Measurements from ENCODE around the gene BUB1.
"Not testable (repeated sequence)": the region's sequence is repeated elsewhere in the genome, so short reads cannot be mapped to it uniquely, and the experiment has no call there.

Gene BUB1

DNA sequence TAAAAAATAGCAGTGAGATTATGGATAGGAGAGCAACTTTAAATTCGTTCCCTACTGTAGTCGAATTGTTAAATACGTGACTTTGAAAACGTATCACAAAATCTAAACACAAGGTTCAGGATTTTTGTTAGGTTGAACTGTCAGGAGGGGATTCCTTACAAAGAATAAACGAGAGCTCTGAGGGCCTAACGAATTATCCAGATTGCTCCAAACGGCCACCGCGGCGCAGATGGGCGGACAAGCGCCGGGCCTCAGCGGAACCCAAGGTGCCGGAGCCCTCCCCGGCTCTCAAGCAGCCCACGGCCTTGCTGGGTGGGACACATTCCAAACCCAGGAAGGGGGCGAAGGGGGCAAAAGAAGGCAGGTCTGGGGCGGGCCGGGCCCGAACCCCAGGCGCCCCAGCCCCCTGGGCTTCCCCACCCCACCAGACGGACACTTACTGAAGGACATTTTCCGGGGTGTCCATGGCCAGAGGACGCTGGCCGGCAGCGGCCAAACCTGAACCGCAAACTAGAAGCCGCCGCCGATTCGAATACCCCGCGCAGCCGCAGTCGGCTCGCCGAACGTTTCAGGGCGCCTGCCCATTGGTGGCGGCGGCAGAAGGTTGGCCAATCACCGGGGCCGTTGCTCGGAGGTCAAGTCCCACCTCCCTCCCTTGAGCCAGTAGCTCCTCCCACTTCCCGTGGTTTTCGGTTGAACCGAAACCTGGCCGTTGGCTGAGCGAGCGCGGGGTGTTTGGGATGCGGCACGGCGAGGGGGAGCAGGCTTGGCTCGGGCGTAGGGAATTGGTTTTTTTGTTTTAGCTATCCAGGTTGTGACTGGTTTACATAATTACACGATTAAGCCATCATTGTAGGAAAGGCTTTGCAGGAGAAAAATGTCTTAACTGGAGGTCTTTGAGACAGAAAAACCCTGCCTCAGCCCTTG, at the start of gene BUB1:
TSS of gene BUB1 (minus strand) at position 534 of the 927 bp plus-strand sequence. CDS start at position 466, 68 bp downstream.
- peak; percentile 95 for FAIRE-seq

DNA sequence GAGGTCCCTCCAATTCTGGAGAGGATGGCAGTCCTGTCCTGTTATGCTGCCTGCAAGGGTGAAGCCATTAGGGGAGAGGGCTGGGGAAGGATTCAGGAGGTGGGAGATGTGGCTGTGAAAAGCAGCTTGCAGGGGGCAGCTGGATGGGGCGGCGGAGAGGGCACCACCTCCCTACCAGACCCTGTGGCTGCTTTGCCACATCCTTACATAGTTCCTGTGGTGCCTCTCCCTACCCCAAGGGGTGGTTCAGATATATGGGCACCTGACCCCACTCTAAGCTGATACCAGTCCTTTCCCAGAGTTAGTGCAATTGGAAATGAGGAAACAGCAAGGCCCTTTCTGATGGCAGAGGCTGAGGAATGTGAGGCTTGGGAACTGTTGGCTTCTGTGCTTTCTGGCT, 48.4 kb upstream of the BUB1 start:
- no peak for FAIRE-seq

DNA sequence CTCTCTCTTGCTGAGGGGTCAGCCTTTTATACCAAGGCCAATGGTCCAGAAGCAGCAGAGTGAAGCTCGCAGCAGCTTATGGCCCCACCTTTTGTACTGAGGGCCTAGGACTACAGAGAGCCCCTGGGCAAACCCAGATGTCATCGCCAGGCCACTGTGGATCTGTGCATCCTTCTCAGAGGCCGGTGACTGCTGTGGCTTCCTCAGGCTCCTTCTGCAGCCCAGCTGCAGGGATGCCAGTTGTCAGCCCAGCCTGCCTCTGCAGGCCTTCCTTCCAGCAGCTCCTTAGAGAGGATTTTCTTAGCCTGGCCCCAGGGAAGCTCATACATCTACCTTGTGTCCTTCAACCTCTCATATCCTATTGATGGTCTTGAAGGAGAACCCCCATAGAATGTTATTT, 48.0 kb upstream of the BUB1 start:
- no peak for FAIRE-seq

DNA sequence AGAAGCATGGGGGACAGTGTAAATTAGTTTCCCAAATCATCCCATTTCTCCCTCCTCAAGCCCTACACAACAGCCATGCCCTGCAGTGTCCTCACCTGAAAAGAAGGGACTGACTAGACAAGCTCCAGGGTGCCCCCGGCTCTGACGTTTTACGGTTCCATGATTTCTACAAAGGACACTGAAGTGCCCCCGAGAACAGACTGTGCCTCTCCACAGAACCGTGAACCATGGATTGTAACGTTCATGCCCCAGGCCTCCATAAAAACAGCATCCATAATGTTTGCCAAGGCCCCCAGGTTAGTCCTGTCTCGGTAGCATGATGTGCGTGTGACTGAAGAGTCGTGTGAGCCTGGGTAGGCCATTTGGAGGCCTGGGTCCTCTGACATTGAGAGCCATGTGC, 47.5 kb upstream of the BUB1 start:
- no peak for FAIRE-seq

DNA sequence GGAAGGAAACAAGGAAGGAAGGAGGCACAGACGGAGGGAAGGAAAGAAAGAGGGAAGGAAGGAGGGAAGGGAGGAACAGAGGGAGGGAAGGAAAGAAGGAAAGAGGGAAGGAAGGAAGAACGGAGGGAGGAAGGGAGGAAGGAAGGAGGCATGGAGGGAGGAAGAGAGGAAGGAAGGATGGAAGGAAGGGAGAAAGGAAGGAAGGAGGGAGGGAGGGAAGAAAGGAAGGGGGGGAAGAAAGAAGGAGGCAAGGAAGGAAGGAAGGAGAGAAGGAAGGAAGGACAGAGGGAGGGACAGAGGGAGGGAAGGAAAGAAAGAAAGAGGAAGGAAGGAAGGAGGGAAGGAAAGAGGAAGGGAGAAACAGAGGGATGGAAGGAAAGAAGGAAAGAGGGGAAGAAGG, 47.0 kb upstream of the BUB1 start:
- FAIRE-seq = no peak

DNA sequence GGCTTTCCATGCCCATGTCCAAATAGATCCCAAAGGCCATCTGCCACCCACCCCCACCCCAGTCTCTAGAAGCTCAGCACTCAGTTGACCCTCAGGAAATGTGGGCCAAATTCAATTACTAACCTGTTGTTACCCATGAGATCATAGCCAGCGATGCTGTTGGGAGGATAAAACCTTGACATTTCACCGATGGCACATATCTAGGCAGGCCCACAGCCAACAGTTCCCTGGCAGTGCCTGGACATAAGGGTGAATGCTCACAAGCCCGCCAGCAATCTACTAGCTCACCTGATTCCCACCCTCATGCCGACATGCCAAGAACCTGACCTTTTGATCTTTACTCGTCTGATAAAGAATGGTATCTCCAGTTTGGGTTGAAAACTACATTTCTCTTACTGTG, 42.7 kb upstream of the BUB1 start:
- no peak for FAIRE-seq

DNA sequence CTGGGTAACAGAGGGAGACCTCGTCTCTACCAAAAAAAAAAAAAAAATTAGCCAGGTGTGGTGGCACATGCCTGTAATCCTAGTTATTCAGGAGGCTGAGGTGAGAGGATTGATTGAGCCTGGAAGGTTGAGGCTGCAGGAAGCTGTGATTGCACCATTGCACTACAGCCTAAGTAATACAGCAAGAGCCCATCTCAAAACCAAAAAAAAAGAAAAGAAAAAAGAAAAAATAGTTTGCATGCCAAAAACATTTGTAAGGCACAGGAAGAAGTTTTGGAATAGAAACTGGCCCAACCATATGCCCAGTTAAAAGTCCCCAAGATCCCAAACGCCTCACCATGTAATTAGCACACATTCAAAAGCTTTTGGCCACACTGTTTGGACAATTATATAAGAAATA, 41.1 kb upstream of the BUB1 start:
- no peak for FAIRE-seq

DNA sequence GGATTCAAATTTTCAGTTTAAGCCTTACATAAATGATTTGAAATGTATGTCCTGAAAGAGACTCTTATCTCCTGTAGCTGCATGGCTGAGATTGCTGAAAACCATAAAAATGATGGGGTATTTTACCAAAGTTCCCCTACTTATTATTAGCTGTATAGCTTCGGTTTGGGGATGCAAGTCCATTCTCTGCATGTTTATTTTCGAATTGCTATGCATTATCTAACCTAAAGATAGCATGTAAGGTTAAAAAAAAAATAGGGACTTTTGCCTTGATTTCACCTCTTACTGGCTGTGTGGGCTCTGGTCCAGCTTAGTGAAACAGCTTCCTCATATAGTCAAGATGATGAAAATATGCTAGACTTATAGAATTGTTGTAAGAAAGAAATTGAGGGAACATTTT, 40.5 kb upstream of the BUB1 start:
- FAIRE-seq = no peak

DNA sequence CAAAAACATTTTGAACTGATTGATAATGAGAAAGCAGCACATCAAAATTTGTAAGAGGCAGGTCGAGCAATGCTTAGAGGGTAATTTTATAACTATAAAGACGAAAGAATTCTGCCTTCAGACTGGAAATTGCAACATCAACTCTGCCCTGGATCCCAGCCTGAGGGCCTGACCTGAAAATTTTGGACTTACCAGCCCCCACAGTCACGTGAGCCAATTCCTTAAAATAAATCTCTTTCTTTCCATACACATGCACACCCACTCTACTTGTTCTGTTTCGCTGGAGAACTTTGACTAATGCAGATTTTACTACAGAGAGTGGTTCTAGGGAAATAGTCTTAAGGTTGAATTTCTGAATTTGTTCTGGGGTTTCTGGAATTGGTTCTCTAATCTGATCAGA, 39.9 kb upstream of the BUB1 start:
- no peak for FAIRE-seq

DNA sequence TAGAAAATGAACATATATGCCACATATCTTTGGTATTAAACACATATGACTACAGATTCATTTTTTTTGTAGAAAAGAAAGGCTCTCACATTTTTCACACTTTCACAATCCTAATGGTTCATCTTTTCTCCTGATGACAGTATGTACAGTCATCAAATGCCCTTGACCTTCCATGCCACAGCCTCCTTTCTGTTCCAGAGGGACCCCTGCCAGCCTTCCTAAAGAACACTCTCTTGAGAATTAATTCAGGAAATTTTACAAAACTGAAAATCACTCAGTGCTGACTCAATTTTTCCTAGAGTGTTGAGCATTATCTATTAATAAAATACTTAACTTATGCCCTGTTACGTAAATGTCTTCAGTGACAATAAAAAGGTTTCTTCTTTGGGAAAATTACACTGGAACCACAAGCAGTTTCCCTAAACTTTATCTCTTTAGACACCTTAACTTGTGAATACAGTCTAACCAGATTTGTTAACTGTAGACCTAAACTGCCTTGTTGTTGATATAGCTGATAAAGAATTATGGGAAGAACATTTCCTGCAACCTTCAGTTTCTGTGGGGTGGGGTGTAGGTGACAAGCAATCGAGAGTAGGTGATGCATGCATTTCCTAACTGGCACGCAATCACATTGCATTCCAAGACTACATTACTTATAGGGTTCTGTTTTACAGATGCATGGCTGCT, 39.2 kb upstream of the BUB1 start:
- no peak for FAIRE-seq

DNA sequence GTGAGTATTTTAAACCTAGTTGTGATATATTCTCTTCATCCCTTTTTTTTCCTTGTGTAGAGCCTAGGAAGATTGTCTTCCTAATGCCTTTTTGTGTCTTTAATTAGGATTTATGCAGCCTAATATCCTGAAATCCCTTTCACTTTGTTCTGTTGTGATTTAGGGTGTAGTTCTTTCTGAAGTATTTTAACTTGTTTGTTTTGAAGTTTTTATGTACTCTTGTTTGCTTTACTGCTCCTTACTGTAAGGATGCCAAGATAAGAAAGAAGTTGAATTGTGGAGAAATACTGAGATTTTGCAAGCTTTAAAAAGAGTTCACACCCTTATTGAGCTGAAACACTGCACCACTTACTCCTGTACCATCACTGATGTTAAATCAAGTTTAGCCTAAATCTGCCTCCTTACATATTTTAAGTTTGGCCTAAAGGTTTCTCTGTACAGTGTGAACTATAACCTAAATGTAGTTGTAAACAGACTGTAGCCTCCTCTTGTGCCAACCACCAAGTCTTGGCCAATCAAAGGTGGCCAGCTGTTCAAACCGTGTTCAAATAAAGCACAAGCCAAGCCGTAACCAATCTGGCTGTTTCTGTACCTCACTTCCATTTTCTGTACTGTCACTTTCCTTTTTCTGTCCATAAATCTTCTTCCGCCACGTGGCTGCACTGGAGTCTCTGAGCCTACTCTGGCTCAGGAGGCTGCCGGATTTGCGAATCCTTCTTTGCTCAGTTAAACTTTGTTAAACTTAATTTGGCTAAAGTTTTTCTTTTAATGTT, 36.8 kb upstream of the BUB1 start:
- no peak for FAIRE-seq

DNA sequence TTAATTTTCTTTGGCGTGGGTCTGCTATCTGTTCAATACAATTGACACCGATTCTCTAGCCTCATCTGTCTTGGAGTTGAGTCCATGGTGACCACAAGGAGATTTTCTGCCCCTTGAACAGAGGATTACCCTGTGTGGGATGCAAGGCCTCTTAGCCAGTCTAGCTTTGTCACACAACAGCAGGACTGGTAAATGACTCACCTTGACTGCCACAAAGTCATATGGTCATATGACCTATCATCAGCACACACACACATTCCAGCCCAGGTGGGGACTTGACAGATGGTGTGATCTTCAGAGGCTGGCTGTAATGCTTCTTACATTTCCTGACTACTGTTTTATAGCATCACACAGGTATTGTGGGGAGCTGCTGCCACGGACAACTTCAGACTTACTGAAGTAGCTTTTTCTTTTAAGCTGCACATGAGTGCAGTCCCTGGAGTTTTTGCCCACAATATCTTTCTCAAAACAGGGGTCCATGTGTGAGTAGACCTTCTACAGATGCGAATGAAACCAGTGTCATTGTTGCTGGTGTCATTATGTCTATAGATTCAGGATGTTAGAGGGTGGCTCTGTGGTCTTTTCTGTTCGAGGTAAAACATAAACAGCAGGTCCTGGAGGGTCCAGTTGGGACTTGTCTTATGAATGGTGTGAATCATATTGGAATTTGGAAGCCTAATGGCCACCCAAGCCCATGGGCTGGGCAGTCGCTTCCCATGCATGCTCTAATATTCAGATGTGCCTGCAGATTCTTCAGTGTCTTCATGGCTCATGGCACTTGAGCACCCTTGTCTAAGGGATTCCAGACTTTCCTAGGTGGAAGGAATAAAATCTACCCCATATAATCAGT, 35.9 kb upstream of the BUB1 start:
- no peak for FAIRE-seq

DNA sequence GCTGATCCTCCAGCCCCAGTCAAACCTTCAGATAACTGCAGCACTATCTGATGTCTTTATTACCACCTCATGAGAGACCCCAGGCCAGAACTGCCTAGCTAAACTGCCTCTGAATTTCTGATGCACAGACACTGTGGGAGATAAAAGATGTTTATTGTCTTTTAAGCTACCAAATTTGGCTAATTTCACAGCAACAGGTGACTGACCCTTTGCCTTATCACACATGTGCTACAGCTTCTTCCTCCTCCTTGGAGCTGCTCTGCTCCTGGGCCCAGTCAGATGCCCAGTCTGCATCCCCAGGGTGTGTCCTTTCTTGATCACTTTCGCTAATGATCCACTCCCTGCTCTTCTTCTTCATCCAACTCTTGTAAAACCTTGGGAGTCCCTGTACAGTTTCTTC, 34.9 kb upstream of the BUB1 start:
- no peak for FAIRE-seq

DNA sequence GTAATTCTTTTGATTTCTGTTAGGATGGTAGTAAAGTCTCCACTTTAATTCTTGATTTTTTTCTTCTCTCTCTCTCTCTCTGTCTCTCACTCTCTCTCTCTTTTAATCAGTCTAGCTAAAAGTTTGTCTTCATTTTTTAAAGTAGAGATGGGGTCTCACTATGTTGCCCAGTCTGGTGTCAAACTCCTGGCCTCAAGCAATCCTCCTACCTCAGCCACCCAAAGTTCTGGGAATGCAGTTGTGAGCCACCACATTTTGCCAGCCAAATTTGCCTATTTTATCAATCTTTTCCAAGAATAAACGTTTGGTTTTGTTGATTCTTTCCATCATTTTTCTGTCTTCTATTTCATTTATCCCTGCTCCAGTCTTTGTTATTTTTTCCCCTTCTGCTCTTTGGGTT, 30.6 kb upstream of the BUB1 start:
- FAIRE-seq = no peak

DNA sequence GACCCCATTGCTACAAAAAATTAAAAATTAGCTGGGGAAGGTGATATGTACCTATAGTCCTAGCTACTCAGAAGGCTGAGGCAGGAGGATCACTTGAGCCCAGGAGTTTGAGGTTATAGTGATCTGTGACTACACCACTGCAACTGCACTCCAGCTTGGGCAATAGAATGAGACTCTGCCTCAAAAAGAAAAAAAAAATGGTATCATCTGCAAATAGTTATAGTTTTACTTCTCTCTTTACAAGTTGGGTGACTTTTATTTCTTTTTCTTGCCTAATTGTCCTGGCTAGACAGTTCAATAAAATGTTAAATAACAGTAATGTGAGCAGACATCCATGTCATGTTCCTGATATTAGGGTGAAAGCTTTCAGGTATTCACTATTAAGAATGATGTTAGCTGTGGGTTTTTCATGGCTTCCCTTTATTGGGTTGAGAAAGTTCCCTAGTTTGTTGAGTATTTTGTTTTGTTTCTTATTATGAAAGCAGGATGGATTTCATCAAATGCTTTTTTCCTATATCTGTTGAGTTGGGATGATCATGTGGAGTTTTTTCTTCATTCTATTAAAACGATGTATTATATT, 29.6 kb upstream of the BUB1 start:
- no peak for FAIRE-seq

DNA sequence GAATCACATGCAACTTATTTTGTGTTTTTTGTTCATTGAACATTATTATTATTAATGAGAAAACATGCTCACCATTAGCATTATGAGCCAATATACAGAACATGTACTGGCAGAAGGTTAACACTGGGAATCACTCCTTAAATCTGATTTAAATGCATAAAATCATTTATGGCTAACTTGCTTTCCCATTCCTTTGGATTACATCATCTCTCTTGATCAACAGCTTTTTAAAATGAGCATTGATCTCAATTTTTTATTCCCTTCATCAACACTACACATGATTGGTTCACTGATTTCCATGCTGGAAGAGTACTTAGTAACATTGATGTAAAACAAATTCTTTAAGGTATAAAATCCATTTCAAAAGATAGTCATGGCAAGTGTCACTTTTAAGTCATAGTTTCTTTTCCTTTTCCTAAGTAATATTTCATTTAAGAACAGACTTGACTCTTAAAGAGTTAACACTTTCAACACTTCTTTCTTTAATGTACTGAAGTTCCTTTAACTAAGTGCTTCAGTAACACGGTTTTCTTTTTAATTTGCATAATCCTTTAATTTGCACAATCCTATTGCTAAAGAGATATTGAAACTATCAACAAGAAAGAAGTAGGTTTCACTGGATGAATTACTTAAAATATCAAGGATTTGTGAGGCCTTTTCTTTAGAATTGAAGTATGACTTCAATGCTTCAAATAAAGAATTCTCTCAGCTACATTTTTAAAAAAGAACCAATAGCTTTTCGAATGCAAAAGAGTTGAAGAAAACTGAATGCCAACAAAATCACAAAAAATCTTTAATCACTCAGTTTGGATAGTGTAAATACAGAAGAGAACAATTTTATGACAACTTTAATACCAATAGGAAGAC, 24.9 kb upstream of the BUB1 start:
- FAIRE-seq = no peak

DNA sequence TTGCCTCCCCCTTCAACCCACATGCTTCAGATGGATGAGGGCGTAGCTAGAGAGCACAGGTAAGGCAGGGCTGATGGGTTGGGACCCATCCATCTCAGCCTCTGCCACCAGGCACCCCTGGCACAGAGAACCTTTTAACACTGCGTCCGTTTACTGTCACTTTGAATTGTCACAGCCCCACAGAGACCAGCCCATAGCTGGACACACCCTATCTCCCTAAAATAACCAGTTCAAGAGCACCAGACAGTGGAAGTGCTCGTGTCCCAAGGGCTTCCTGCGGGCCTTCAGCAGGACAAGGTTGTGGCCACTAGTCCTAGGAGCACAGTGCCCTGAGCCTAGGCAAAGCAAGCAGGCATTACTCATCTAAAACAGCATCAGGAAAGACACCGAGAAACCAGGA, 20.4 kb upstream of the BUB1 start:
- FAIRE-seq = not testable (repeated sequence)

DNA sequence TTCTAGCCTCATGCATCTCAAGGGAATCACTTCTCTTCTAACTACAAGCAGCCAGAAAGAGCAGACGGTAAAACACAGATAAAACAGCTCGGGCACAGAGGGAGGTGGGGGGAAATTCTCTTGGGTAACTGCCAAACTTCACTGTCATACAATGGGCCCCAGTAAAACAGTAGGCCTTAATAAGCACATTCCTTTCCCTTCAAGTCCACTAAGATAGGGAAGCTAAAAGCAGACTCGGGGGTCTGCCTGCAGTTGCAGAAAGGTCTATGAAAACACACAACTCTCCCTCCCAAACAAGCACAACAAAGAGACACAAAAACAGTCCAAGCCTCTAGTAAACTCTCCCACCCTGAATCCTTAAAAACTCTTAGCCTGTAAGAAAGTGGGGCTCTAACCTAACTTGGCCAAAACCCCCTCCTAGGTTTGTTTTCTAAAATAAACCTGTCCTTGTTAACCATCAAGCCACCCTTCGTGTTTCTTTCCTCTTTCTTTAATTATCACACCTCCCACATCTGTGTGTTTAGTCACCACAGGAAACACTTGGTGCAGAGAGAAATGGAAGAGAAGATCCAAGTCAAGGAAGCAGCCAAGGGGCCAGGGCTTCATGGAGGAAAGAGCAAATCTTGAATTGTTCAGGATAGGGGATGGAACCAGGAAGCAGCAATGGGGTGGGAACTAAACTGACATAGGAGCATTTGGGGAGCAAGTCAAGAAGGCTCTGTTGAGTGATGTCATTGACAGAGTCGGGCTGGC, 17.5 kb upstream of the BUB1 start:
- not testable (repeated sequence) for FAIRE-seq

DNA sequence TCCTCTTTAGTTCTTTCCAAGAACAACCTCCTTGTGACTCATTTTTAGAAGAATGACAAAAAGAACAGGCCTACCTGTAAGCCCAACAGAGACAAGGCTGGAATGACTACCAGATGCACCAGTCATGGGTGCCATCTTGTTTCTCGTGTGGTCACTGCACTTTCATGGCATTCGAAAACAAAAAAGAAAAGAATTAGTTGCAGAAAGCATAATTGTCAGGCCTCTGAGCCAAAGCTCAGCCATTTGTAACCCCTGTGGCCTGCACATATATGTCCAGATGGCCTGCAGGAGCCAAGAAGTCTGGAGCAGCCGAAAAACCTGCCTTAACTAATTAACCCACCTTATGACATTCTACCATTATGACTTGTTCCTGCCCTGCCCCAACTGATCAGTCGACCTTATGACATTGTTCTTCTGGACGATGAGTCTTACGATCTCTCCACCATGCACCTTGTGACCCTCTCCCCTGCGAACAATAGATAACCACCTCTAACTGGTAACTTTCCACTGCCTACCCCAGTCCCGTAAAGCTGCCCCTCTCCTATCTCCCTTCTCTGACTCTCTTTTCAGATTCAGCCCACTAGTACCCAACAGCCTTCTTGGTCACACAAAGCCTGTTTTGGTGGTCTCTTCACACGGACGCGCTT, 13.9 kb upstream of the BUB1 start:
- FAIRE-seq = no peak

Measured in G401.6 (cell line).